HG03469 (cell line): ENCODE measurements around the gene PIGU.
"Not testable (repeated sequence)": the region's sequence is repeated elsewhere in the genome, so short reads cannot be mapped to it uniquely, and the experiment has no call there.

Source experiments
- ATAC-seq: cut with Tn5 transposase; IDR thresholded peaks from one replicate; pipeline ENCODE4 v1.9.1; 2021; ENCODE audit warnings: mild to moderate bottlenecking, moderate library complexity, moderate number of reproducible peaks; ENCODE audit not compliant: unreplicated experiment

PIGU gene

DNA sequence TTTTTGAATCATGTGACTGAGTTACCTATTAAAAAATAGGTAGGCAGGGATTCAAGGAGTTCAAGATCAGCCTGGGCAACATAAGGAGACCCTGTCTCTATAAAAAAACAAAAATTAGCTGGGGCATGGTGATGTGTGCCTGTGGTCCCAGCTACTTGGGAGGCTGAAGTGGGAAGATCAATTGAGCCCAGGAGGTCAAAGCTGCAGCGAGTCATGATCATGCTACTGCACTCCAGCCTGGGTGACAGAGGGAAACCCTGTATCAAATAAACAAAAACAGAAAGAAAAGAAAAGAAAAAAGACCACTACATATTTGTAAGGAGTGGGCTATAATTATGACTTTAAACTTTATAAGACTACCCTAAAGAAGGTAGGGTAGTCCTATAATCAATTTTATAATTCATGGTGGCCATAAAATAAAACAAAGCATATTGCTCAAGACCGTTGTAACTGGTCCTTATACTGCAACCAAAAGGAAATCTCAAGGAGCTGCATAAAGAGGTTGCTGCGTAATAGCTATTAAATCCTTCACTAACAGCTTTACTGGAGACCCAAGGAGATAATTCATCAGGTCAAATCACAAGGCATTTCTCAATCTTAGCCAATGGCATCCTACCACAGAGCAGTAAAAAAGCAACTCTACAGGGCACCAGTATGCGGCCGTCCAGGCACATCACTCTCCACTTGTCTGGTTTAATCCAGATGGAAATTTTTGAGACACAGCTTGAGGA is 13.5 kb downstream of the PIGU start:
- ATAC-seq, result no peak

DNA sequence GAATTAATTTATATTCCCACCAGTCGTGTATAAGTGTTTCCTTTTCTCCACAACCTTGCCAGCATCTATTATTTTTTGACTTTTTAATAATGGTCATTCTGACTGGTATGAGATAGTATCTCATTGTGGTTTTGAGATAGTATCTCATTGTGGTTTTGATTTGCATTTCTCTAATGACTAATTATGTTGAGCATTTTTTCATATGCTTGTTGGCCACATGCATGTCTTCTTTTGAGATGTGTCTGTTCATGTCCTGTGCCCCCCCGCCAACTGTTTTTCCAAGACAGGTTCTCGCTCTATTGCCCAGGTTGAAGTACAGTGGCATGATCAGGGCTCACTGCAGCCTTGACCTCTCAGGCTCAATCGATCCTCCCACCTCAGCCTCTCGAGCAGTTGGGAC is 15.1 kb downstream of the PIGU start:
- ATAC-seq, result not testable (repeated sequence)

DNA sequence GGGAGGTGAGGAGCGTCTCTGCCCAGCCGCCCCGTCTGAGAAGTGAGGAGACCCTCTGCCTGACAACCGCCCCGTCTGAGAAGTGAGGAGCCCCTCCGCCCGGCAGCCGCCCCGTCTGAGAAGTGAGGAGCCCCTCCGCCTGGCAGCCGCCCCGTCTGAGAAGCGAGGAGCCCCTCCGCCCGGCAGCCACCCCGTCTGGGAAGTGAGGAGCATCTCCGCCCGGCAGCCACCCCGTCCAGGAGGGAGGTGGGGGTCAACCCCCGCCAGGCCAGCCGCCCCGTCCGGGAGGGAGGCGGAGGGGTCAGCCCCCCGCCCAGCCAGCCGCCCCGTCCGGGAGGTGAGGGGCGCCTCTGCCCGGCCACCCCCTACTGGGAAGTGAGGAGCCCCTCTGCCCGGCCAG is 18.2 kb downstream of the PIGU start:
- not testable (repeated sequence) for ATAC-seq

DNA sequence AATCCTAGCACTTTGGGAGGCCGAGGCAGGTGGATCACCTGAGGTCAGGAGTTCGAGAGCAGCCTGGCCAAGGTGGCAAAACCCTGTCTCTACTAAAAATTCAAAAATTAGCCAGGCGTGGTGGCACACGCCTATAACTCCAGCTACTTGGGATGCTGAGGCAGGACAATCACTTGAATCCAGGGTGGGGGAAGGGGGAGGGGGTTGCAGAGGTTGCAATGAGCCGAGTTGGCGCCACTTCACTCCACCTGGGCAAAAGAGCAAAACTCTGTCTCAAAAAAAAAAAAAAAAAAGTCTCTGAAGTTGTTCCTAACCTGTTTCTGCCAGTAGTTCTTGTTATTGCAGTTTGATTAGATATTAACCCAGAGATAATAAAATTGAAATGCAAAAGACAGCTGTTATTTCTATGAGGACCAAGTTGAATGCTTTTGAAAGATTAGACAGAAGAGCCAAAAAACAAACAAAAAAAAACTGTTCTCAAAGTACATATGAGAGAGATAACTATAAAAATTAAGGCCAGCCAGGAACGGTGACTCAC is 22.6 kb downstream of the PIGU start:
- no peak for ATAC-seq

DNA sequence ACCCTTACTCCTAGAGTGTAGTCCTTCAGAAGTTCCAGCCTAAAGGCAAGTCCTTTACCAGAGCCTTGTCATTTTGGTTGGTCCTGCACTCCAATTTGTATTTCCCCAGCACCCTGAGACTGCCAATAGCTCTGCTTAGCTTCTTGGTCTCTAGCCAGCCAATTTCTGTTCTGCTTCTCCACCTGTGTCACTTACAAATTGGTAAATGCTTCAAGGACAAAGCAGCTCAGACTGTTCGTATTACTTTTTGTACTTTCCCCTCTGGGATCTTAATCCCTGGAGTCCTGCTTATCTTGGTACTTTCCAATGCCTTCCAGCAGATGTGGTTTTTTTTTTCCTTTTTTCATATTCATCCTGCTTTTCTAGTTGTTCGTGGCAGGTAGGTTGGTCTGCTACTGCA is 25.7 kb downstream of the PIGU start:
- no peak for ATAC-seq

DNA sequence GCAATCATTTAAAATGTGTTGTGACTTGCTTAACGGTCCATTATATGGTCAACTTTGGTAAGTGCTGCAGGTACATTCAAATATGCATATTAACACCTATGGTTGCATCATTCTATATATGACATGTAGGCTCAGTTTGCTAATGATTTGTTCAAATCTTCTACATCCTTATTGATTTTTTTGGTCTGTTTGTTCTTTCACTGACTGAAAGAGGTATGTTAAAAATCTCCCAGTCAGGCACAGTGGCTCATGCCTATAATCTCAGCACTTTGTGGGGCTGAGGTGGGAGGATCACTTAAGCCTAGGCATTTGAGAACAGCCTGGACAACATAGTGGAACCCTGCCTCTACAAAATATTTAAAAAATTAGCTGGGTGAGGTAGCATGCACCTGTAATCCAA is 29.2 kb downstream of the PIGU start:
- ATAC-seq, result no peak

DNA sequence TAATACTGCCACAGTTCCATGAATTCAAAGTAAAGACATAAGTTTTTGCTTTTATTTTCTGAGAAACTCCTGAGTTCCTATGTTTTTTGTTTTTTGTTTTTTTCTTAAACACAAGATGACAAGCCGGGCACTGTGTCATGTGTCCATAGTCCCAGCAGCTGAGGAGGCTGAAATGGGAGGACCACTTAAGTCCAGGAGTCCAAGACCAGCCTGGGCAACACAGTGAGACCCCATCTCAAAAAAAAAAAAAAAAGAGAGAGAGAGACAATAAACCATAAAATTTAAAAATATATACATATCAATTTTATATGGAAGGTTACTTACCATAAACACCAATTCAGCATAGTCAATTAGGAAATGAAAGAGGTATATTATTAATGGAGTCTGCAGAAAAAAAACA is 31.9 kb downstream of the PIGU start:
- no peak for ATAC-seq

DNA sequence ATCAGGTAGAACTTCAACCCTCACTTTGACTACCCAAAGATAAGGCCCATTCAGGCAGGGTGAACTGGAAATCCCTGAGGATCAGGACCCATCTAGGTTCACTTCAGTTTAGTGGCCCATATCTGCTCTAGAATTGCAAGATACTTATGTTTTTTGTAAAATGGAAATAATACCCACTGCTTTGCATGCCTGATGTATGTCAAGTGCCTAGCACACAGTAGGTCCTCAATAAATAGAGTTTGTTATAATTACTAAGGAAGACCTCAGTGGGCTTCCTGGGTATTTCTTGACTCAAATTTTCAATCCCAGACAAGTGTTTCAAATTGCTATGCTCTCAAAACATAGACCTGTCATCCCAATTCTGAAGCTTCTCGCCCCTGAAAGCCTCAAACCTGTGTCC is 32.5 kb downstream of the PIGU start:
- ATAC-seq, result no peak

DNA sequence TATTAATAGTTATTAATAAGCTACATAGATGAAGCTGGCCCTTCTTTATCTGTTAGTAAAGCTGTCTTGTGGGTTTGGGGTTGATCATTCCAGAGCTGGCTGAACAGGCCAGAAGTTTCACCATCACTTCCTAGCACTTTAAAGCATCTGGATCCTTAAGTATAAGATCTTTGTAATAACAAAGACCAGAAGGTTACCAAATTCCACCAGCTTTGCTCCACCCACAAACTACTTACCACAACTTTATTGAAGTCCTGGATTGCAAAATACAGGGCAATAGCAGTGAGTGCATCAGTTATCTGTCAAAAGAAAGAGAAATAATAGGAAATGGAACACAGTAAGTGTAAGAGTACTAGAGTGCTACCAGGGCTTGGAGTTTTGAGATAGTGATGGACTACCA is 33.0 kb downstream of the PIGU start:
- ATAC-seq, result no peak

DNA sequence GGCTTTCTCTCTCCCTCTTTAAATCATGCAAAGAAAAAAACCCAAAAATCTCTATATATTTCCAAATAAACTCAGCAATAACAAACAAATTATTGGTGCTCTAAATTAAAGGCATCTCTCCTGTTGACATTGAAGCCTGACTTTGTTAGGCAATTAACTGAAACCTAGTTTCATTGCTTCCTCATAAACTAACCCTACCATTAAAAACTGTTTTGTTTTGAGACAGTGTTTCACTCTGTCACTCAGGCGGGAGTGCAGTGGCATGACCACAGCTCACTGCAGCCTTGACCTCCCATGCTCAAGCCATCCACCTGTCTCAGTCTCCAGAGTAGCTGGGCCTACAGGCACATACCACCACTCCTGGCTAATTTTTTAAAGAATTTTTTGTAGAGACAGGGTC is 34.9 kb downstream of the PIGU start:
- no peak for ATAC-seq

DNA sequence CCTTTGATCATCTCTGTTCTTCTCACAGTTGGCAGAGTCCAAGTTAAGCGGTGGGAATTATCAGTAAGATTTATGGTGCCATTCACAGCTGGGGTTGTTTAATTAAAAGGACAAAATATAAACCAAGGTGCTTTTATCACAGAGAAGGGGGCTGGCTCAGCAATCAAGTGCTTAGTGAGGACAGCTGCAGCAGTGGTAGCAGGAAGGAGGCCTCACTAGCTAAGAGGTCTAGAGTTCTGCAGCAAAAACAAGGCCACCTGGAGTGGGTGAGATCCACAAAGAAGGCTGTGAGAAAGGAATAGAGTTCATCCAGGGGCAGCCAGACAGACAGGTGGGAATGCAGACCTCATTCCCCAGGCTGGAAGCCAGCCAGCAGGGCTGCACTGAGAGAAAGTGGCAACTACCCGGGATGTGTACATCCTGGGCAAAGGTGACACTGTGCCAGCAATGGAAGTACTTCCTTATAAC is 37.1 kb downstream of the PIGU start:
- no peak for ATAC-seq

DNA sequence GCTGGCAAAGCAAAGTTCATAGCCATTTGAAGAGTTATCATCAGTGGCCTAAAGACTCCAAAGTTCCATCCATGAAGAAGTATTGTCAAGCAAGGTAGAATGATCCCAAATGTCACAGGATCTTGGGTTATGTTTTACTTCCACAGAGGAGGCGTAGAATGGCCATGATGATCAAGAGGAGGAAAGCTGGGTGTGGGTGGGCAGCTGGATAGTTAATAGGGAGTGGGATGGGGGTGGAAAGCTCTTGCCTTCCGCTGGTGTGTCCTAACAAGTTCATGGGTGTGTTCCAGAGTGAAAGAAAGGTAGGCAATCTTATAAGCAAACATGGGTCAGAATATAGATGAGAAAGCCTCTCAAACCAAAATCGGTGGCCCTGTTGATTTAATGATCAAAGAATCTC is 38.4 kb downstream of the PIGU start:
- no peak for ATAC-seq

DNA sequence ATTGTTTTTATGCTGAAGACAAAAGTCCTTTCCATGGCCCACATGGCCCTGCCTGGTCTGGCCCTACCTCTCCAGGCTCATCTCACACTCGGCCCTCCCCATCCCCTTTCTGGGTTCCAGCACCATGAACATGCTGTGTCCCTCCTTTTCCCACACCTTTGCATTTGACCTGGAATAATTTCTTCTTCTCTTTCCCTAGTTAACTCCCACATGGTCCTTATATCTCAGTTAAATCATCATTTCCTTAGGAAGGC is 38.9 kb downstream of the PIGU start:
- ATAC-seq, result no peak

DNA sequence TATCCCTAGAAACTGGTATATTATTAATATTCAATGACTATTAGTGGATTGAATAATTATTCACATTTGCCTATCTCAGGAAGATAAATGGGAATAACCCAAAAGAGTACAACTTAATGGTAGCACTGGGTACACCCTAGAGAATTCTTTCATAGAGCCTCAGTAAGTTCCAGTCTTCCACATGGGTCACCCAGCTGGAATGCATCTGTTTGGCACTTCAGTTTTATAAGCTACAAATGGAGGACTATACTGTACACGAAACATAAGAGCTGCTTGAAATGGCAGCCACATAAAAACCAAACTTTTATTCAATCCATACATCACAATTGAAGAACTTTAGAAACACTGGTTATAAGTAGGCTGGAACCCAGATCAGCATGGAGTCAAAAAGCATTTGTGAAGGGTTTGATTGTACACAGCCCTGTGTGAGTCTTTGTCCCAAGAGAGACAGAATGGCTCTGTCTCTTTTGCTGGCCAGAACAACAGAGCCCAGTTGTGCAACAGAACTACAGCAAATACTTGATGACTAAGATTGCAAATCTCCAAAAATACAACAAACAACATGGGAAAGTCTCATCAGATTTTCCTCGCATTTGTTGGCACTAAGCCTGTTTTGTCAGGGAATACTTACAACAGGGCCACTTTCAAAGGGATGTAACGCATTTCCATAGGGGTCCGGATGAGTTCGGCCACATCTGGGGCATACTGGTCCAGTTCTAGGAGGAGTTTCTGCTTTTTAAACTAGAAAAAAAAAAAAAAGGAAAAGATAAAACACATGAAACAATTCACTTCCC is 39.5 kb downstream of the PIGU start:
- ATAC-seq, result no peak

DNA sequence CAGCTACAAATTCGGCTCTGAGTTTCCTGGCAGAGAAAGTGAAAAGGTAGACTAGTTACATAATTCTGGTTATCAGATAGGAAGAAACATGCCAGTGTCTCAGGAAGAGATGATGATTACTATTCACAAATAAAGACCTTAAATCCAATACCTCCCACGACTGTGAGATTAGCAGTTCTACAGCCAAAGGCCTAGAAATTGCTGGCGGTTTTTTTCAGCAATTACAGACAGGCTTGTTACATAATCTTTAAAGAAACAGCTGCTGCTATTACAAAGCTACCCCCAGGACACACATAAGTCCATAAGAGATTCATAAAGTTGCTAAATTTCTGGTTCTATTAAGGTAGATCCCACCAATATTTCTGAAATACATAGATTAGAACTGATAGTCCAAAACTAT is 40.2 kb downstream of the PIGU start:
- ATAC-seq, result no peak

DNA sequence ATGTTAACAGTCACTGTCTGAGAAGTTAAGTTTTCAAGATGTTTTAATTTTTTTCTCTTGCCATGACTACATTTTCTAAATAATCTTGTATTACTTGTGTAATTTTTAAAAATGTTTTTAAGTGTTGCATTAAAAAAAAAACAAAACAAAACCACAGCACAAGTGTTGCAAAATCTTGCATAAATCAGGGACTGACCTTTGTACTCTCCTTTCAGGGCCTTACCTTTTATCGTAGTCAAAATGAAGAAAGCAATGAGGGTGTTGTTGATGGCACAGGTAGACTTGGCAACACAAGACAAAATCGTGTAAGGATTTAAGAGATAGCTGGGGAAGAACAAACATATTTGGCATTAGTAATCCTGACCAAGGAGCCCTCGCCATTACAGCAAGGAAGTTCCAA is 42.5 kb downstream of the PIGU start:
- no peak for ATAC-seq

DNA sequence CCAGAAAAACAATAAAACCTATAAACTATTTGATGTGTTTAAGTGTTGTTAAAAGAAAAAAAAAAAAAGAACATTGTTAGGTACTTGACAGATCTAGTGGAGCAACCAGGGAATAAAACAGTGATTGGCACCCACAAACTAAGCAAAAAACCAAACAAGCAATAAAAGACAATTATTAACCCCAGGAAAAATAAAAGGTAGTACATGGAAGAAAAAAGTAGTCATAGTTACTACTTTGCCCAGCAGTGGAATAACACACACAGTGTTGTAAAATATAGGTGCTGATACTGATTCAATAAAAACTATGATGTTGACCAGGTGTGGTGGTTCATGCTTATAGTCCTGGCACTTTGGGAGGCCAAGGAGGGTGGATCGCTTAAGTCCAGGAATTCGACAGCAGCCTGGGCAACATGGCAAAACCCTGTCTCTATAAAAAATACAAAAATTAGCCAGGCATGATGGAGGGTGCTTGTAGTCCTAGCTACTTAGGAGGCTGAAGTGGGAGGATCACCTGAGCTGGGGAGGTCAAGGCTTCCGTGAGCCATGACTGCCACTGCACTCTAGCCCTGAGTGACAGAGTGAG is 43.9 kb downstream of the PIGU start:
- no peak for ATAC-seq

DNA sequence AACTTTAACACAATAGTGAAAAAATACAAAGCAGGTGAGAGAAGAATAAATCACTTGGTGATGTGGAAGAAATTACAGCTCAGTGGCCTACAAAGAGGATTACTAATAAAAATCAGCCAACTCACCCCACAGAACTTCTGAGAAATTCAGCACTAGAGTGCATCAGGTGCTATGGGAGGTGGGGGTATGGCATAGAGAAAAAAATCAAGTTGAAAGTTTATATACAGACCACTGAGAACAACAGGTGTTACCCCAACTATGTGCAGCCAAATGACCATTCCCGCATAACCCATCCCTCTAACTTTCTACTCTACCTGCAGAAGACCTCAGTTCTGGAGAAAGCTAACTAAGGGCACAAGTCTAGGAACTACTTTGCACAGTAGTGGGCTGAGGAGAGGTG is 47.0 kb downstream of the PIGU start:
- ATAC-seq, result no peak

DNA sequence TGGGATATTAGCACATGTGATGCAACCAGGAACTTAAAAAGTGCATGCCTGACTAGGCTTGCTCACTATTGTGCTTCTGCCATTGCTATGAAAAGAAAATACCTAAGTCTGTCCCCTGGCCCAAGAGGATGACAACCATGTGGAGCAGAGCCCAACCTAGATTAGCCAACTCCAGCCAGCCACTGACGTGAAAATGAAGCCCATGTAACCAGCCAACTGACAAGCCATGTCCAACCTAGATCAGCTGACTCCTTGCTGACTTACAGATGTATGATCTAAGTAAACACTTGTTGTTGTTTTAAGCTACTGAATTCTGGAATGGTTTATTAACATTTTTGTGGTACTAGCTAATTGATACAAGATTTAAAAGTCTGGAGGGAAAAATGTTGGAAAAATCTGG is 47.5 kb downstream of the PIGU start:
- no peak for ATAC-seq

DNA sequence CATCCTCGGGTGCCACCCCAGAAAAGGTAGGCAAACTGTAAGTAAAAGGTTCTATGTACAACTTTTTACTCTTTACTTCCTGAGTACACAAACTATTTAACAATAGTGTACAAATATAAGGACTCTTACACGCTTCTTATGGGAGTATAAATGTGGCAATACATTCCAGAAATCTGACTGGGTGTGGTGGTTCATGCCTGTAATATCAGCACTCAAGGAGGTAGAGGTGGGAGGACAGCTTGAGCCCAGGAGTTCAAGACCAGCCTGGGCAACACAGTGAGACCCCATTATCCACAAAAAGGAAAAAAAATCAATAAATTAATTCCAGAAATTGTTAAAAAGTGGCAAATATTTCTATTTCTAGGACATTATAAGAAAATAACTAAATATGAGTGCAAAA is 48.9 kb downstream of the PIGU start:
- ATAC-seq, result no peak

DNA sequence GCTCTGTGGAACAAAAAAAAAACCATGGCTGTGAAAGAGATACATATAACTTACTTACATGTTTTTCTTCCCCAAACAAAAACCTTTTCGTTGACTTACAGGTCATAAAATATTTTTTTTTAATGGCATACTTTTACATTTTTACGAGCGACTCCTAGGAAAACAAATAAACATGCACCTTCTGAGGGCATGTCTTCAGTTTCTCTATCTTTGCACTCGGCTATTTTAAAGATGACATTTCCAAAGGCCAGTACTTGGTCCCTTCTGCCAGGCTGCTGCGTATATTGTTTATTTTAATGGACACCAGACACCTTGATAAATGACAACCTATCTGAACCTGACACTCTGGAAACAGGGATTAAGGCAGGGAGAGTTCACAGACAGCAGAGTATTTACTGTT is 49.4 kb downstream of the PIGU start:
- no peak for ATAC-seq

DNA sequence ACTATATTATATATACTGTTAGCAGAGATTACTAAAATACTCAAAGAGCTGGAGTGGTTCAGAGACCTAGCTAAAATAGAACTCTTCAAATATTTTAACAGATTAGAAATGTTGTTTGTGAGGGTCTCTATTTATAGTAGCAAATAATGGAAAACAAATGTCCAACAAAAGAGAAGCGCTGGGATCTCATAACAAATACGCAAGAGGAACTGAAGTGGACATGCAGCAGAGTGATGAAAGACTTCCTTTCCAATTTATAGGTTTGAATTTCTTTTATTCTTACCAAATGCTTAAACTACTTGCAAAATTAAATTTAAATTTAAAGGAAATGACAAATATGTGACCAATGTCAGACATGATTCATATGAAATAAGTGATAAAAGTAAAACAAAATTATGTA is 49.9 kb downstream of the PIGU start:
- no peak for ATAC-seq
